ENCODE results near the gene RASSF5.

The RASSF5 gene, protein sequence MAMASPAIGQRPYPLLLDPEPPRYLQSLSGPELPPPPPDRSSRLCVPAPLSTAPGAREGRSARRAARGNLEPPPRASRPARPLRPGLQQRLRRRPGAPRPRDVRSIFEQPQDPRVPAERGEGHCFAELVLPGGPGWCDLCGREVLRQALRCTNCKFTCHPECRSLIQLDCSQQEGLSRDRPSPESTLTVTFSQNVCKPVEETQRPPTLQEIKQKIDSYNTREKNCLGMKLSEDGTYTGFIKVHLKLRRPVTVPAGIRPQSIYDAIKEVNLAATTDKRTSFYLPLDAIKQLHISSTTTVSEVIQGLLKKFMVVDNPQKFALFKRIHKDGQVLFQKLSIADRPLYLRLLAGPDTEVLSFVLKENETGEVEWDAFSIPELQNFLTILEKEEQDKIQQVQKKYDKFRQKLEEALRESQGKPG

DNA sequence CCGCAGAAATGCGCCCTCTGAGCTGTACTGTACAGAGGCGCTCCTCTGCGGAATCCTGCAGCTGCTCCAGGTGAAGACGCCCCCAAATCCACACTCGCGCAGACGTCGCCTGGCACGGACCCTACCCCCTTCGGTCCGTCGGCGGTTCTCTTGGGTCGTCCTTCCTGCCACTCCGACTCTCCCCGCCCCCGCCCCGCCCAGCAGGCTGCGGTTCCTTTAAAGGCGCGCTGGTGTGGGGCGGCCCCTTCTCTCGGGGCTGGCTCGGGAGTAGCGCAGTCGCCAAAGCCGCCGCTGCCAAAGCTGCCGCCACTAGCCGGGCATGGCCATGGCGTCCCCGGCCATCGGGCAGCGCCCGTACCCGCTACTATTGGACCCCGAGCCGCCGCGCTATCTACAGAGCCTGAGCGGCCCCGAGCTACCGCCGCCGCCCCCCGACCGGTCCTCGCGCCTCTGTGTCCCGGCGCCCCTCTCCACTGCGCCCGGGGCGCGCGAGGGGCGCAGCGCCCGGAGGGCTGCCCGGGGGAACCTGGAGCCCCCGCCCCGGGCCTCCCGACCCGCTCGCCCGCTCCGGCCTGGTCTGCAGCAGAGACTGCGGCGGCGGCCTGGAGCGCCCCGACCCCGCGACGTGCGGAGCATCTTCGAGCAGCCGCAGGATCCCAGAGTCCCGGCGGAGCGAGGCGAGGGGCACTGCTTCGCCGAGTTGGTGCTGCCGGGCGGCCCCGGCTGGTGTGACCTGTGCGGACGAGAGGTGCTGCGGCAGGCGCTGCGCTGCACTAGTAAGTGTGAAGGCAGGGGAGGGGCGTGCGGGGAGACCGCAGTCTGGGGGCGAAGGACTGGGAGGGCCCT lies at the start of gene RASSF5:
TSS of gene RASSF5 (plus strand) at position 248 of the 846 bp plus-strand sequence. CDS start at position 320, 72 bp downstream.
- H3K27ac ChIP-seq (ENCODE audit: low read length) = no peak within 1 kb of the TSS
- H3K79me2 ChIP-seq (ENCODE audit: insufficient read depth, low read length) = no peaks in the 10 kb centered on the region
- H3K4me3 ChIP-seq (ENCODE audit: low read depth in 1 of 2, low read length in 2 of 2) = no peak within 1 kb of the TSS
- no peaks in the 10 kb centered on the region for H3K9me3 ChIP-seq (ENCODE audit: insufficient read depth, low read length, severe bottlenecking)
- TF ChIP-seq EZH2 (IDR thresholded peaks at IDR 0.05; ENCODE audit: borderline replicate concordance, low read depth, low read length, severe bottlenecking) = no peak
- TF ChIP-seq, protein P1, sequence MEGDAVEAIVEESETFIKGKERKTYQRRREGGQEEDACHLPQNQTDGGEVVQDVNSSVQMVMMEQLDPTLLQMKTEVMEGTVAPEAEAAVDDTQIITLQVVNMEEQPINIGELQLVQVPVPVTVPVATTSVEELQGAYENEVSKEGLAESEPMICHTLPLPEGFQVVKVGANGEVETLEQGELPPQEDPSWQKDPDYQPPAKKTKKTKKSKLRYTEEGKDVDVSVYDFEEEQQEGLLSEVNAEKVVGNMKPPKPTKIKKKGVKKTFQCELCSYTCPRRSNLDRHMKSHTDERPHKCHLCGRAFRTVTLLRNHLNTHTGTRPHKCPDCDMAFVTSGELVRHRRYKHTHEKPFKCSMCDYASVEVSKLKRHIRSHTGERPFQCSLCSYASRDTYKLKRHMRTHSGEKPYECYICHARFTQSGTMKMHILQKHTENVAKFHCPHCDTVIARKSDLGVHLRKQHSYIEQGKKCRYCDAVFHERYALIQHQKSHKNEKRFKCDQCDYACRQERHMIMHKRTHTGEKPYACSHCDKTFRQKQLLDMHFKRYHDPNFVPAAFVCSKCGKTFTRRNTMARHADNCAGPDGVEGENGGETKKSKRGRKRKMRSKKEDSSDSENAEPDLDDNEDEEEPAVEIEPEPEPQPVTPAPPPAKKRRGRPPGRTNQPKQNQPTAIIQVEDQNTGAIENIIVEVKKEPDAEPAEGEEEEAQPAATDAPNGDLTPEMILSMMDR (IDR thresholded peaks at IDR 0.05; ENCODE audit: borderline replicate concordance, extremely low read depth, low read length, poor library complexity, severe bottlenecking) = no peak
- no peaks in the 10 kb centered on the region for H4K20me1 ChIP-seq (ENCODE audit: insufficient read depth, low read length)
- peaks cover 4% of the 10 kb centered on the region for H3K27me3 ChIP-seq (ENCODE audit: insufficient read depth, low read length, poor library complexity)
- no peak within 1 kb of the TSS for H2AFZ ChIP-seq (ENCODE audit: low read depth, low read length)
- no peak within 1 kb of the TSS for H3K9ac ChIP-seq (ENCODE audit: low read depth, low read length)
- no peaks in the 10 kb centered on the region for H3K4me1 ChIP-seq (ENCODE audit: insufficient read depth, low read length)
- peak; percentile 74 for ATAC-seq (ENCODE audit: insufficient read depth, low read depth)
- peak; percentile 53 for DNase-seq
- H3K4me2 ChIP-seq (ENCODE audit: insufficient read depth, low read length) = no peak within 1 kb of the TSS
- no peaks in the 10 kb centered on the region for H3K36me3 ChIP-seq (ENCODE audit: insufficient read depth, low read length)

DNA sequence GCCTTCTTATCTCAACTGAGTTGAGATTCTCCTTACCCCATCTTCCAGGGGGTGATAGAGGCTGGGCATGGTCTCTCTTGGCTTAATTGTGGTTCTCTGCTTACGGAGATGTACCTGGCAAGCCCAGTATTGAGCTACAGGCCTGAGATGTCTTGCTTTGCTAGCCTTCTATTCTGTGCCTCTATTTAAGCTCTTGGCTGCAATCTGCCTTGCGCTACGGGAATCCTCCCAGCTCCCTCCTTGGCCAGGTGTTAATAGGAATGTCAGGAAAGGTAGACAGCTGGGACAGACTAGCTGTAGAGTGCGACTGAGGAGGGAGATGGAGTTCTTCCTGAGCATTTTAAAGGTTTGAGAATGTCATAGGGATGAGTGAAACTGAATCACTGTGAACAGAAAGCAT lies 47.6 kb upstream of the RASSF5 start:
- no peaks in the 10 kb centered on the region for H3K9me3 ChIP-seq (ENCODE audit: insufficient read depth, low read length, severe bottlenecking)
- no peak for ATAC-seq (ENCODE audit: insufficient read depth, low read depth)
- H3K4me1 ChIP-seq (ENCODE audit: insufficient read depth, low read length) = no peaks in the 10 kb centered on the region

DNA sequence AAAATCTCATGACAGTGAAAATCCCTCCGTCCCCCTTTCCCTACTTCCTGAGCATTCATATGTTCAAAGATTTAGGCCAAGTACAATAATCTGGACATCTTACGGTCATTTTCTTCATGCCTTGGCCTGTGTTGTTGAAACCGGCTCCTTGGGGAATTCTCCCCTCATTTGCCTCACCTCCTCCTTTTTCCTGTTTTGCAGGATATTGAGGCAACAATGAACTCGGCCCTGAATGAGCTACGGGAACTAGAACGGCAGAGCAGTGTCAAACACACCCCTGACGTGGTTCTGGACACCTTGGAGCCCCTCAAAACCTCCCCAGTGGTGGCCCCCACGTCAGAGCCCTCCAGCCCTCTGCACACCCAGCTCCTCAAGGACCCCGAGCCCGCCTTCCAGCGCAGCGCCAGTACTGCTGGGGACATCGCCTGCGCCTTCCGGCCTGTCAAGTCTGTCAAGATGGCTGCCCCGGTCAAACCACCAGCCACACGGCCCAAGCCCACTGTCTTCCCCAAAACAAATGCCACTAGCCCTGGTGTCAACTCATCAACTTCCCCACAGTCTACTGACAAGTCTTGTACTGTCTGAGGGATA lies 46.4 kb upstream of the RASSF5 start:
- ATAC-seq (ENCODE audit: insufficient read depth, low read depth) (no peak), DNase-seq (no peak)
- Histone ChIP-seq H3K27ac (ENCODE audit: low read length) (no peak overlapping the region), H4K20me1 (ENCODE audit: insufficient read depth, low read length) (no peaks in the 10 kb centered on the region), H3K4me3 (ENCODE audit: low read depth in 1 of 2, low read length in 2 of 2) (no peak overlapping the region), H3K4me2 (ENCODE audit: insufficient read depth, low read length) (no peak overlapping the region), H3K79me2 (ENCODE audit: insufficient read depth, low read length) (no peaks in the 10 kb centered on the region), H3K4me1 (ENCODE audit: insufficient read depth, low read length) (no peaks in the 10 kb centered on the region), H3K27me3 (ENCODE audit: insufficient read depth, low read length, poor library complexity) (no peaks in the 10 kb centered on the region), H3K9me3 (ENCODE audit: insufficient read depth, low read length, severe bottlenecking) (no peaks in the 10 kb centered on the region), H2AFZ (ENCODE audit: low read depth, low read length) (no peak overlapping the region), H3K9ac (ENCODE audit: low read depth, low read length) (no peak overlapping the region), H3K36me3 (ENCODE audit: insufficient read depth, low read length) (peaks cover 15% of the 10 kb centered on the region)
- no peak for TF ChIP-seq EZH2 (IDR thresholded peaks at IDR 0.05; ENCODE audit: borderline replicate concordance, low read depth, low read length, severe bottlenecking)
- TF ChIP-seq, protein P1 (IDR thresholded peaks at IDR 0.05; ENCODE audit: borderline replicate concordance, extremely low read depth, low read length, poor library complexity, severe bottlenecking) = no peak

More for the DNA sequence above, 47.6 kb upstream of the RASSF5 start:
- no peak overlapping the region for H2AFZ ChIP-seq (ENCODE audit: low read depth, low read length)
- no peaks in the 10 kb centered on the region; the same call in 1 of the 2 replicates for H4K20me1 ChIP-seq (ENCODE audit: insufficient read depth, low read length)
- no peak overlapping the region for H3K4me2 ChIP-seq (ENCODE audit: insufficient read depth, low read length)
- H3K27ac ChIP-seq (ENCODE audit: low read length) = no peak overlapping the region
- peaks cover 22% of the 10 kb centered on the region for H3K36me3 ChIP-seq (ENCODE audit: insufficient read depth, low read length)
- H3K9ac ChIP-seq (ENCODE audit: low read depth, low read length) = no peak overlapping the region
- H3K4me3 ChIP-seq (ENCODE audit: low read depth in 1 of 2, low read length in 2 of 2) = no peak overlapping the region
- no peak for TF ChIP-seq EZH2 (IDR thresholded peaks at IDR 0.05; ENCODE audit: borderline replicate concordance, low read depth, low read length, severe bottlenecking)
- TF ChIP-seq, protein P1 (IDR thresholded peaks at IDR 0.05; ENCODE audit: borderline replicate concordance, extremely low read depth, low read length, poor library complexity, severe bottlenecking) = no peak
- no peak for DNase-seq
- no peaks in the 10 kb centered on the region for H3K27me3 ChIP-seq (ENCODE audit: insufficient read depth, low read length, poor library complexity)
- H3K79me2 ChIP-seq (ENCODE audit: insufficient read depth, low read length) = no peaks in the 10 kb centered on the region

Data from DND-41 (cell line).